Osteocyte (in vitro differentiated cells): ENCODE measurements around the gene UCKL1. TPM values are rescaled to one million over a fixed set of nuclear protein-coding genes. Genes with fewer than 3 reads are reported as not detected.

Source experiments
- DNase-seq: peaks from one replicate; pipeline ENCODE4 v3.0.0; 2021; ENCODE audit warnings: mixed read lengths; ENCODE audit not compliant: unreplicated experiment; ENCODE audit errors: extremely low spot score
- H3K27ac Mint-ChIP-seq: one replicate; pipeline ENCODE4 v1.8.0; 2021; ENCODE audit warnings: mild to moderate bottlenecking, mixed read lengths; ENCODE audit not compliant: unreplicated experiment
- H3K27me3 Mint-ChIP-seq: one replicate; pipeline ENCODE4 v1.8.0; 2021; ENCODE audit warnings: mixed read lengths; ENCODE audit not compliant: unreplicated experiment
- H3K36me3 Mint-ChIP-seq: one replicate; pipeline ENCODE4 v1.8.0; 2021; ENCODE audit warnings: mixed read lengths; ENCODE audit not compliant: unreplicated experiment
- H3K4me1 Mint-ChIP-seq: one replicate; pipeline ENCODE4 v1.8.0; 2021; ENCODE audit warnings: mixed read lengths; ENCODE audit not compliant: unreplicated experiment
- H3K4me3 Mint-ChIP-seq: one replicate; pipeline ENCODE4 v1.8.0; 2021; ENCODE audit warnings: mild to moderate bottlenecking, moderate library complexity, mixed read lengths; ENCODE audit not compliant: unreplicated experiment
- H3K9me3 Mint-ChIP-seq: one replicate; pipeline ENCODE4 v1.8.0; 2021; ENCODE audit warnings: mixed read lengths; ENCODE audit not compliant: unreplicated experiment
- total RNA-seq: library from RNA; stranded (reverse); gene quantifications from 2 replicates; pipeline ENCODE4 v1.2.1, GENCODE V29; 2021
- TF ChIP-seq, protein P1 (sequence below): fragments of 200-600 bp; sonication (generic); IDR thresholded peaks from 2 replicates; pipeline ENCODE4 v1.5.0; 2021; ENCODE audit warnings: antibody characterized with exemption, mild to moderate bottlenecking, moderate library complexity

The UCKL1 gene
- total RNA-seq, 1 donor from 2014 or later, result 35.9 TPM

GRCh38 chr20:63942250-63942951, 13.8 kb downstream of the UCKL1 start:
- peaks cover 3% of the 10 kb centered on the region for H3K36me3 Mint-ChIP-seq
- H3K27ac Mint-ChIP-seq, result no peak overlapping the region
- DNase-seq, result no peak
- no peaks in the 10 kb centered on the region for H3K27me3 Mint-ChIP-seq
- TF ChIP-seq, protein P1, sequence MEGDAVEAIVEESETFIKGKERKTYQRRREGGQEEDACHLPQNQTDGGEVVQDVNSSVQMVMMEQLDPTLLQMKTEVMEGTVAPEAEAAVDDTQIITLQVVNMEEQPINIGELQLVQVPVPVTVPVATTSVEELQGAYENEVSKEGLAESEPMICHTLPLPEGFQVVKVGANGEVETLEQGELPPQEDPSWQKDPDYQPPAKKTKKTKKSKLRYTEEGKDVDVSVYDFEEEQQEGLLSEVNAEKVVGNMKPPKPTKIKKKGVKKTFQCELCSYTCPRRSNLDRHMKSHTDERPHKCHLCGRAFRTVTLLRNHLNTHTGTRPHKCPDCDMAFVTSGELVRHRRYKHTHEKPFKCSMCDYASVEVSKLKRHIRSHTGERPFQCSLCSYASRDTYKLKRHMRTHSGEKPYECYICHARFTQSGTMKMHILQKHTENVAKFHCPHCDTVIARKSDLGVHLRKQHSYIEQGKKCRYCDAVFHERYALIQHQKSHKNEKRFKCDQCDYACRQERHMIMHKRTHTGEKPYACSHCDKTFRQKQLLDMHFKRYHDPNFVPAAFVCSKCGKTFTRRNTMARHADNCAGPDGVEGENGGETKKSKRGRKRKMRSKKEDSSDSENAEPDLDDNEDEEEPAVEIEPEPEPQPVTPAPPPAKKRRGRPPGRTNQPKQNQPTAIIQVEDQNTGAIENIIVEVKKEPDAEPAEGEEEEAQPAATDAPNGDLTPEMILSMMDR, result no peak
- H3K9me3 Mint-ChIP-seq, result no peaks in the 10 kb centered on the region
- H3K4me1 Mint-ChIP-seq, result peaks cover 7% of the 10 kb centered on the region
- H3K4me3 Mint-ChIP-seq, result no peak overlapping the region

GRCh38 chr20:63941282-63942081, 14.7 kb downstream of the UCKL1 start:
- H3K27me3 Mint-ChIP-seq, result no peaks in the 10 kb centered on the region
- peaks cover 3% of the 10 kb centered on the region for H3K36me3 Mint-ChIP-seq
- H3K4me3 Mint-ChIP-seq, result no peak overlapping the region
- TF ChIP-seq, protein P1, result no peak
- DNase-seq, result no peak
- H3K4me1 Mint-ChIP-seq, result peaks cover 2% of the 10 kb centered on the region
- no peak overlapping the region for H3K27ac Mint-ChIP-seq
- H3K9me3 Mint-ChIP-seq, result no peaks in the 10 kb centered on the region

GRCh38 chr20:63940472-63941266, 15.5 kb downstream of the UCKL1 start:
- Mint-ChIP-seq H3K4me3 (no peak overlapping the region), H3K4me1 (peaks cover 2% of the 10 kb centered on the region), H3K27me3 (no peaks in the 10 kb centered on the region), H3K36me3 (peaks cover 8% of the 10 kb centered on the region), H3K27ac (no peak overlapping the region), H3K9me3 (no peaks in the 10 kb centered on the region)
- DNase-seq, result no peak
- TF ChIP-seq, protein P1, result no peak

GRCh38 chr20:63940071-63940471, 16.1 kb downstream of the UCKL1 start:
- Mint-ChIP-seq H3K27ac (no peak overlapping the region), H3K4me3 (no peak overlapping the region), H3K9me3 (no peaks in the 10 kb centered on the region), H3K36me3 (peaks cover 11% of the 10 kb centered on the region), H3K4me1 (peaks cover 2% of the 10 kb centered on the region), H3K27me3 (no peaks in the 10 kb centered on the region)
- TF ChIP-seq, protein P1, result no peak
- no peak for DNase-seq
